ENCODE results near the gene PLB1. TPM values are rescaled to one million over a fixed set of nuclear protein-coding genes. Genes with fewer than 3 reads are reported as not detected.

The PLB1 gene
- total RNA-seq, 4 donors from 2014 or later, result 1.1 to 6.5 (median 2.3) TPM

- Histone ChIP-seq H3K9me3 (no peaks in the 10 kb centered on the region), H3K36me3 (no peaks in the 10 kb centered on the region), H3K4me3 (no peak overlapping the region), H3K27ac (peak overlapping the region in 1 of 4 donors; percentile 34), H3K27me3 (no peaks in the 10 kb centered on the region), H3K4me1 (peaks cover 45 to 80% (median 57%) of the 10 kb centered on the region in 3 donors)
- no peak for DNase-seq
- 88% methylated on average over 6 of the region's 6 CpGs; no CpG with 5 or more reads in 1 of the 2 donors for WGBS, 2 donors
- intact Hi-C loops (cut with DNase I), result no loop called here
- no peak for TF ChIP-seq CTCF (IDR thresholded peaks at IDR 0.05)
- TF ChIP-seq POLR2A (IDR thresholded peaks at IDR 0.05), result no peak
Measured at GRCh38 chr2:28449126-28449487, 46.8 kb upstream of the PLB1 start.

GRCh38 chr2:28449488-28450395 lies 46.1 kb upstream of the PLB1 start:
- DNase-seq, result no peak
- no peaks in the 10 kb centered on the region for H3K36me3 ChIP-seq
- no peaks in the 10 kb centered on the region for H3K9me3 ChIP-seq
- H3K27ac ChIP-seq, result peak overlapping the region in 1 of 4 donors; percentile 34
- TF ChIP-seq POLR2A (IDR thresholded peaks at IDR 0.05), result no peak
- no peak for TF ChIP-seq CTCF (IDR thresholded peaks at IDR 0.05)
- H3K4me3 ChIP-seq, result no peak overlapping the region
- peaks cover 46 to 87% (median 61%) of the 10 kb centered on the region in 3 donors for H3K4me1 ChIP-seq
- no peaks in the 10 kb centered on the region for H3K27me3 ChIP-seq
- intact Hi-C loops (cut with DNase I), result no loop called here
- 50 to 59% methylated on average over 16 to 17 of the region's 17 CpGs for WGBS, 2 donors

GRCh38 chr2:28450901-28451565 lies 44.8 kb upstream of the PLB1 start:
- DNase-seq, result no peak
- TF ChIP-seq POLR2A (IDR thresholded peaks at IDR 0.05) (no peak), CTCF (IDR thresholded peaks at IDR 0.05) (no peak)
- Histone ChIP-seq H3K27ac (no peak overlapping the region), H3K9me3 (no peaks in the 10 kb centered on the region), H3K36me3 (no peaks in the 10 kb centered on the region), H3K4me3 (no peak overlapping the region), H3K27me3 (no peaks in the 10 kb centered on the region), H3K4me1 (peaks cover 38 to 77% (median 55%) of the 10 kb centered on the region in 3 donors)
- WGBS, 2 donors, result 82 to 83% methylated on average over 15 of the region's 15 CpGs
- intact Hi-C loops (cut with DNase I), result no loop called here

- no peak overlapping the region for H3K4me3 ChIP-seq
- no peak overlapping the region for H3K27ac ChIP-seq
- H3K4me1 ChIP-seq, result peaks cover 35 to 68% (median 46%) of the 10 kb centered on the region in 3 donors
- H3K9me3 ChIP-seq, result no peaks in the 10 kb centered on the region
- WGBS, 2 donors, result 74 to 78% methylated on average over 3 to 6 of the region's 19 CpGs
- H3K36me3 ChIP-seq, result no peaks in the 10 kb centered on the region
- TF ChIP-seq POLR2A (IDR thresholded peaks at IDR 0.05) (no peak), CTCF (IDR thresholded peaks at IDR 0.05) (no peak)
- no peak for DNase-seq
- intact Hi-C loops (cut with DNase I), result no loop called here
- no peaks in the 10 kb centered on the region for H3K27me3 ChIP-seq
Measured at GRCh38 chr2:28451793-28452533, 43.9 kb upstream of the PLB1 start.

Data from esophagus squamous epithelium (tissue), 5 donors.